ENCODE data around the gene RNF38.

DNA sequence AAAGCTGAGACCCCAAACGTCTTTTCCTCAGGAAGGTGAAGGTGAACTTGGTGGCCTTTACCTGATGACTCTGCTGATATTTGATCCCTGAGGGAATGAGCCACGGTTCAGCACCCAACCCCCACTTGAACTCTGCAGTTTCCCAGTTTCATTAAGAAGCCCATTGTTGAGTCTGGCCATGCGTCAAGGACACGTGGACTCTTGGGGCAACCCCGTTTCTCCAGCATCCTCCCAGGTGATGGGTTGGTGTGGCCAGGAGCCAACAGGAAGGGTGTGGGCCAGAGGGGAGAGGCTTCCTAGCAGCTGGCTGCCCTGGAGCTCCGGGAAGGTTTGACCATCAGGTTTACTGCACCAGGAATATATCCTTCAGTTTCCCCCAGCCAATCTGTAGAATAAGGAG lies 82.3 kb downstream of the RNF38 start:
- no peak for TF ChIP-seq CTCF (IDR thresholded peaks at IDR 0.05; ENCODE audit: insufficient read depth, low read length)
- no peak for TF ChIP-seq POLR2AphosphoS5 (IDR thresholded peaks at IDR 0.05; ENCODE audit: low read depth)
- TF ChIP-seq SPI1 (IDR thresholded peaks at IDR 0.05; ENCODE audit: borderline replicate concordance, low read depth): no peak
- TF ChIP-seq, protein P1, sequence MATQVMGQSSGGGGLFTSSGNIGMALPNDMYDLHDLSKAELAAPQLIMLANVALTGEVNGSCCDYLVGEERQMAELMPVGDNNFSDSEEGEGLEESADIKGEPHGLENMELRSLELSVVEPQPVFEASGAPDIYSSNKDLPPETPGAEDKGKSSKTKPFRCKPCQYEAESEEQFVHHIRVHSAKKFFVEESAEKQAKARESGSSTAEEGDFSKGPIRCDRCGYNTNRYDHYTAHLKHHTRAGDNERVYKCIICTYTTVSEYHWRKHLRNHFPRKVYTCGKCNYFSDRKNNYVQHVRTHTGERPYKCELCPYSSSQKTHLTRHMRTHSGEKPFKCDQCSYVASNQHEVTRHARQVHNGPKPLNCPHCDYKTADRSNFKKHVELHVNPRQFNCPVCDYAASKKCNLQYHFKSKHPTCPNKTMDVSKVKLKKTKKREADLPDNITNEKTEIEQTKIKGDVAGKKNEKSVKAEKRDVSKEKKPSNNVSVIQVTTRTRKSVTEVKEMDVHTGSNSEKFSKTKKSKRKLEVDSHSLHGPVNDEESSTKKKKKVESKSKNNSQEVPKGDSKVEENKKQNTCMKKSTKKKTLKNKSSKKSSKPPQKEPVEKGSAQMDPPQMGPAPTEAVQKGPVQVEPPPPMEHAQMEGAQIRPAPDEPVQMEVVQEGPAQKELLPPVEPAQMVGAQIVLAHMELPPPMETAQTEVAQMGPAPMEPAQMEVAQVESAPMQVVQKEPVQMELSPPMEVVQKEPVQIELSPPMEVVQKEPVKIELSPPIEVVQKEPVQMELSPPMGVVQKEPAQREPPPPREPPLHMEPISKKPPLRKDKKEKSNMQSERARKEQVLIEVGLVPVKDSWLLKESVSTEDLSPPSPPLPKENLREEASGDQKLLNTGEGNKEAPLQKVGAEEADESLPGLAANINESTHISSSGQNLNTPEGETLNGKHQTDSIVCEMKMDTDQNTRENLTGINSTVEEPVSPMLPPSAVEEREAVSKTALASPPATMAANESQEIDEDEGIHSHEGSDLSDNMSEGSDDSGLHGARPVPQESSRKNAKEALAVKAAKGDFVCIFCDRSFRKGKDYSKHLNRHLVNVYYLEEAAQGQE (IDR thresholded peaks at IDR 0.05; ENCODE audit: insufficient replicate concordance, low read depth): no peak
- TF ChIP-seq GABPA (IDR thresholded peaks at IDR 0.05; ENCODE audit: low read depth): no peak

Data from HL-60 (cell line).